ENCODE measurements around the gene DTL.

- TF ChIP-seq POLR2A (IDR thresholded peaks at IDR 0.05) (no peak), CTCF (IDR thresholded peaks at IDR 0.05) (no peak)
Observed at GRCh38 chr1:212127221-212127620, 91.7 kb downstream of the DTL start.
